Measurements from ENCODE around the gene PACSIN1. TPM values are rescaled to one million over a fixed set of nuclear protein-coding genes. Genes with fewer than 3 reads are reported as not detected.

The PACSIN1 gene
- total and polyA plus RNA-seq, 7 donors, result 0.11 to 0.17 (median 0.11) TPM; not detected in 4

DNA sequence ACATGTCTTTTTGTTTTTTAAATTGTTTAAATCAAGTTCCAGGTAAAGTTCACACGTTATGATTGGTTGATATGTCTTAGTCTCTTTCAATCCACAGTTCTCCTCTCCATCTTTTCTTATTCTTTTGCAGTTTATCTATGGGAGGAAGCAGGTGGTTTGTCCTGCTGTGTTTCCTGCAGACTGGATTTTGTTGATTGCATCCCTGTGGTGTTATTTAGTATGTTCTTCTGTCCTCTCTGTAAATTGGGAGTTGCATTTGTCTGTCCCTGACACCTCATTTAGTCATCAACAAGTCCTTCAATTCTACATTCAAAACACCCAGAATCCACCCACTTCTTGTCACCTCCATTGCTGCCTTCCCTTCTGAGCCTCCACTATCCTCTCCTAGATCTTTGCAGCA, 8.1 kb downstream of the PACSIN1 start:
- DNase-seq (no peak), ATAC-seq (no peak)
- peaks cover 3% of the 10 kb centered on the region for H3K9me3 ChIP-seq
- no peak for TF ChIP-seq CTCF (IDR thresholded peaks at IDR 0.05)
- H3K4me1 ChIP-seq, result no peaks in the 10 kb centered on the region
- no peak overlapping the region for H3K4me3 ChIP-seq
- H3K36me3 ChIP-seq (ENCODE audit: insufficient read depth in 1 of 2, low read depth in 1 of 2), result no peaks in the 10 kb centered on the region
- H3K27ac ChIP-seq, result no peak overlapping the region
- H3K27me3 ChIP-seq (ENCODE audit: insufficient read depth in 3 of 3, low read length in 2 of 3), result no peaks in the 10 kb centered on the region
- 84 to 93% (median 85%) methylated on average over 1 of the region's 1 CpG for WGBS, 3 donors
- intact Hi-C loops (cut with DNase I), result no loop called here

GRCh38 chr6:34474754-34475153, 8.9 kb downstream of the PACSIN1 start:
- 96 to 98% (median 97%) methylated on average over 1 to 2 of the region's 2 CpGs for WGBS, 3 donors
- no peaks in the 10 kb centered on the region for H3K4me1 ChIP-seq
- no peak overlapping the region for H3K27ac ChIP-seq
- no peak for TF ChIP-seq CTCF (IDR thresholded peaks at IDR 0.05)
- no peak for ATAC-seq
- H3K4me3 ChIP-seq, result no peak overlapping the region
- no peak for DNase-seq
- H3K27me3 ChIP-seq (ENCODE audit: insufficient read depth in 3 of 3, low read length in 2 of 3), result no peaks in the 10 kb centered on the region
- intact Hi-C loops (cut with DNase I), result no loop called here
- no peaks in the 10 kb centered on the region for H3K36me3 ChIP-seq (ENCODE audit: insufficient read depth in 1 of 2, low read depth in 1 of 2)
- H3K9me3 ChIP-seq, result peaks cover 3% of the 10 kb centered on the region

- H3K27me3 ChIP-seq (ENCODE audit: insufficient read depth in 3 of 3, low read length in 2 of 3), result no peaks in the 10 kb centered on the region
- no peaks in the 10 kb centered on the region for H3K36me3 ChIP-seq (ENCODE audit: insufficient read depth in 1 of 2, low read depth in 1 of 2)
- TF ChIP-seq CTCF (IDR thresholded peaks at IDR 0.05), result no peak
- no peak for DNase-seq
- 63 to 65% (median 64%) methylated on average over 5 of the region's 5 CpGs for WGBS, 3 donors
- peaks cover 3% of the 10 kb centered on the region for H3K9me3 ChIP-seq
- ATAC-seq, result no peak
- H3K27ac ChIP-seq, result no peak overlapping the region
- H3K4me3 ChIP-seq, result no peak overlapping the region
- no peaks in the 10 kb centered on the region for H3K4me1 ChIP-seq
- intact Hi-C loops (cut with DNase I), result no loop called here
These were observed 9.4 kb downstream of the PACSIN1 start for GRCh38 chr6:34475238-34475682.

- Histone ChIP-seq H3K9me3 (peaks cover 3% of the 10 kb centered on the region), H3K4me1 (no peaks in the 10 kb centered on the region), H3K36me3 (ENCODE audit: insufficient read depth in 1 of 2, low read depth in 1 of 2) (no peaks in the 10 kb centered on the region), H3K27ac (no peak overlapping the region), H3K4me3 (no peak overlapping the region), H3K27me3 (ENCODE audit: insufficient read depth in 3 of 3, low read length in 2 of 3) (no peaks in the 10 kb centered on the region)
- intact Hi-C loops (cut with DNase I), result no loop called here
- DNase-seq (no peak), ATAC-seq (no peak)
- TF ChIP-seq CTCF (IDR thresholded peaks at IDR 0.05), result no peak
- 44 to 60% (median 53%) methylated on average over 7 of the region's 7 CpGs for WGBS, 3 donors
These were observed 10.0 kb downstream of the PACSIN1 start for GRCh38 chr6:34475767-34476328.

DNA sequence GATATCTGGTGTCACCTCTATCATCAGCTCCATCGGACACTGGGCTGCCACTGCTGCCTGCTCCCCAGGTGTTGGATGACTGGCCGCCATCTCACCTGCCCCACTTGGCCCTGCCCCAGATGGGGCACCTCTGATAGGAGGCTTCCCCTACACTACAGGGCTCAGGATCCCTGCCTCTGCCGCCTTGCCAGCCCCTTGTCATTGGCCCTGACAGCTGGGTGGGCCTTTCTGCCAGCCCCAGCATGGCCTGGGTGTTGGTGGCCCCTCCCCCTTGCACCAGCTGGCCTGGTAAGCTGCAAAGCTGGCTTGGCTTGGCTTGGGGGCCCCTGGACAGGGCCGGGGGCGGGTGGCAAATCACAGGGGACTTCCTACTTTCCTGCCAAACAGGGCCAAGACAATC, 10.6 kb downstream of the PACSIN1 start:
- Histone ChIP-seq H3K9me3 (peaks cover 3% of the 10 kb centered on the region), H3K27me3 (ENCODE audit: insufficient read depth in 3 of 3, low read length in 2 of 3) (no peaks in the 10 kb centered on the region), H3K4me1 (no peaks in the 10 kb centered on the region), H3K36me3 (ENCODE audit: insufficient read depth in 1 of 2, low read depth in 1 of 2) (no peaks in the 10 kb centered on the region), H3K4me3 (no peak overlapping the region), H3K27ac (no peak overlapping the region)
- DNase-seq (no peak), ATAC-seq (no peak)
- TF ChIP-seq CTCF (IDR thresholded peaks at IDR 0.05), result no peak
- intact Hi-C loops (cut with DNase I), result no loop called here
- 13 to 36% (median 29%) methylated on average over 5 of the region's 5 CpGs for WGBS, 3 donors

All from psoas muscle (tissue), 8 donors.